Psoas muscle (tissue), 8 donors: ENCODE data around the gene HHLA2. TPM values are rescaled to one million over a fixed set of nuclear protein-coding genes. Genes with fewer than 3 reads are reported as not detected.

Experiments used
- ATAC-seq, 4 donors: fragments of 200-7000 bp; cut with Tn5 transposase; one replicate each; pipeline ENCODE4 v1.9.1; 2020; ENCODE audit warnings: moderate library complexity in 3 of 4, mild to moderate bottlenecking in 2 of 4
- DNase-seq, 2 donors: peaks; one replicate each; pipeline ENCODE4 v3.0.0-alpha.2; 2020
- H3K27ac ChIP-seq: fragments of 200-600 bp; one replicate; pipeline ENCODE4 v1.8.0; 2022
- H3K27me3 ChIP-seq, 3 donors: fragments of 200-600 bp in 1 of 3; one replicate each; pipeline versions ENCODE4 v1.6.1 to v1.8.0; 2013 to 2022; ENCODE audit warnings: low read length in 2 of 3, mild to moderate bottlenecking in 2 of 3, moderate library complexity in 1 of 3; ENCODE audit not compliant: insufficient read depth in 3 of 3
- H3K36me3 ChIP-seq, 2 donors: fragments of 200-600 bp in 1 of 2; one replicate each; pipeline versions ENCODE4 v1.6.1 to v1.8.0; 2013 to 2022; ENCODE audit warnings: low read depth in 1 of 2, mild to moderate bottlenecking in 1 of 2, moderate library complexity in 1 of 2; ENCODE audit not compliant: insufficient read depth in 1 of 2
- H3K4me1 ChIP-seq: fragments of 200-600 bp; one replicate; pipeline ENCODE4 v1.8.0; 2022
- H3K4me3 ChIP-seq: fragments of 200-600 bp; one replicate; pipeline ENCODE4 v1.8.0; 2022; ENCODE audit warnings: mild to moderate bottlenecking
- H3K9me3 ChIP-seq: fragments of 200-600 bp; one replicate; pipeline ENCODE4 v1.8.0; 2022
- CTCF ChIP-seq: fragments of 200-600 bp; IDR thresholded peaks from one replicate; pipeline ENCODE4 v1.8.0; 2022; ENCODE audit warnings: antibody characterized with exemption
- WGBS, 3 donors: extraction: QIAGEN DNeasy Blood & Tissue Kit; methylation state at CpG; one replicate each; pipeline versions ENCODE4 v1.1.6 to v1.1.7; 2013; 5-methylcytosine and 5-hydroxymethylcytosine counted together
- intact Hi-C, 2 donors: fragments of 100-400 bp; cut with DNase I; formaldehyde crosslinking; loops; one replicate each; pipeline versions ENCODE4 v1.11.0 to v1.14.2; 2022
- polyA plus RNA-seq, 3 donors: library from polyadenylated mRNA; stranded (reverse); fragments of 200-250 nt; gene quantifications; one replicate each; pipeline ENCODE4 v1.2.3, GENCODE V29; 2013
- total RNA-seq, 4 donors: library from RNA; stranded (reverse); fragmentation: NEBNext Ultra II Directional in 2 of 4; extraction: Animal tissue kit (Norgen Biotek cat#: 25700) in 2 of 4; gene quantifications; one replicate each; pipeline versions ENCODE4 v1.2.1 to v1.2.4, GENCODE V29; 2021 to 2023
- donor health status: healthy with polysubstance abuse.
- donor health status: DM: no; HTN: no; CAD: no; lungs with moderate emphysema.
- donor health status: Bipolar disorder and iron deficiency.
- donor health status: healthy.
- donor health status: DM: yes; HTN: yes; CAD: no.
- donor health status: DM: no; HTN: no; CAD: no.
- donor health status: DM: no; HTN: no; CAD: no.
- donor health status: DM: yes; HTN: yes; CAD: no.

The HHLA2 gene
- total and polyA plus RNA-seq, 7 donors: 0.04 TPM; not detected in 6

GRCh38 chr3:108343491-108343890 lies 47.1 kb downstream of the HHLA2 start:
- no peaks in the 10 kb centered on the region for H3K4me1 ChIP-seq
- H3K4me3 ChIP-seq: no peak overlapping the region
- no peaks in the 10 kb centered on the region for H3K9me3 ChIP-seq
- no peak for DNase-seq
- no peak for TF ChIP-seq CTCF
- intact Hi-C loops: no loop called here
- WGBS, 3 donors: 84 to 91% (median 88%) methylated on average over 4 of the region's 4 CpGs
- no peaks in the 10 kb centered on the region for H3K27me3 ChIP-seq
- ATAC-seq: no peak
- no peaks in the 10 kb centered on the region for H3K36me3 ChIP-seq
- H3K27ac ChIP-seq: no peak overlapping the region

- ATAC-seq: no peak
- intact Hi-C loops: no loop called here
- Histone ChIP-seq H3K27ac (no peak overlapping the region), H3K36me3 (no peaks in the 10 kb centered on the region), H3K27me3 (no peaks in the 10 kb centered on the region), H3K4me3 (no peak overlapping the region), H3K4me1 (no peaks in the 10 kb centered on the region), H3K9me3 (no peaks in the 10 kb centered on the region)
- WGBS, 3 donors: 20 to 57% (median 28%) methylated on average over 6 of the region's 6 CpGs
- TF ChIP-seq CTCF: no peak
- DNase-seq: no peak
Observed at GRCh38 chr3:108345492-108346205, 49.3 kb downstream of the HHLA2 start.

- intact Hi-C loops: no loop called here
- WGBS, 3 donors: 83 to 92% (median 87%) methylated on average over 5 of the region's 5 CpGs
- H3K27me3 ChIP-seq: no peaks in the 10 kb centered on the region
- no peaks in the 10 kb centered on the region for H3K4me1 ChIP-seq
- H3K4me3 ChIP-seq: no peak overlapping the region
- H3K36me3 ChIP-seq: no peaks in the 10 kb centered on the region
- H3K9me3 ChIP-seq: no peaks in the 10 kb centered on the region
- no peak overlapping the region for H3K27ac ChIP-seq
- DNase-seq (no peak), ATAC-seq (no peak)
- no peak for TF ChIP-seq CTCF
Observed at GRCh38 chr3:108346301-108347227, 50.2 kb downstream of the HHLA2 start.

GRCh38 chr3:108352176-108352575 lies 55.8 kb downstream of the HHLA2 start:
- ATAC-seq: no peak
- intact Hi-C loops: no loop called here

More at GRCh38 chr3:108352176-108352575, 55.8 kb downstream of the HHLA2 start:
- Histone ChIP-seq H3K4me3 (no peak overlapping the region), H3K27me3 (no peaks in the 10 kb centered on the region), H3K9me3 (no peaks in the 10 kb centered on the region), H3K4me1 (no peaks in the 10 kb centered on the region), H3K36me3 (no peaks in the 10 kb centered on the region), H3K27ac (no peak overlapping the region)
- TF ChIP-seq CTCF: no peak
- no peak for DNase-seq
- WGBS, 3 donors: 47 to 58% (median 49%) methylated on average over 3 of the region's 3 CpGs
